Spleen (tissue), 11 donors: Measurements from ENCODE around the gene GBE1. TPM values are rescaled to one million over a fixed set of nuclear protein-coding genes. Genes with fewer than 3 reads are reported as not detected.
A peak's percentile ranks its signal among the peaks of the same experiment; 100 is the strongest.

Experiments used
- DNase-seq: peaks from one replicate; pipeline ENCODE4 v3.0.0-alpha.2; 2020
- H3K27ac ChIP-seq, 8 donors: fragments of 200-600 bp; sonication (generic) in 7 of 8; 1 replicate in 4 of 8; 2 replicates in 4 of 8; pipeline versions ENCODE4 v1.5.0 to v1.8.0; 2016 to 2021; ENCODE audit warnings: inconsistent platforms in 4 of 8, mild to moderate bottlenecking in 4 of 8, moderate library complexity in 1 of 8
- H3K27me3 ChIP-seq, 7 donors: fragments of 200-600 bp; sonication (generic) in 6 of 7; replicated peaks in 1 of 7; 1 replicate in 4 of 7; 2 replicates in 3 of 7; pipeline versions ENCODE4 v1.5.0 to v1.8.0; 2016 to 2021; ENCODE audit warnings: inconsistent platforms in 3 of 7, mild to moderate bottlenecking in 1 of 7
- H3K36me3 ChIP-seq, 6 donors: fragments of 200-600 bp; sonication (generic) in 5 of 6; 1 replicate in 4 of 6; 2 replicates in 2 of 6; pipeline versions ENCODE4 v1.5.0 to v1.8.0; 2016 to 2021; ENCODE audit warnings: inconsistent platforms in 2 of 6
- H3K4me1 ChIP-seq, 6 donors: fragments of 200-600 bp; sonication (generic) in 5 of 6; 1 replicate in 3 of 6; 2 replicates in 3 of 6; pipeline versions ENCODE4 v1.5.0 to v1.8.0; 2016 to 2021; ENCODE audit warnings: inconsistent platforms in 3 of 6
- H3K4me3 ChIP-seq, 8 donors: fragments of 200-600 bp; sonication (generic) in 7 of 8; 1 replicate in 4 of 8; 2 replicates in 4 of 8; pipeline versions ENCODE4 v1.5.0 to v1.8.0; 2016 to 2021; ENCODE audit warnings: inconsistent platforms in 4 of 8, mild to moderate bottlenecking in 4 of 8, moderate library complexity in 2 of 8
- H3K9me3 ChIP-seq, 8 donors: fragments of 200-600 bp; sonication (generic) in 7 of 8; 1 replicate in 4 of 8; 2 replicates in 4 of 8; pipeline versions ENCODE4 v1.5.0 to v1.8.0; 2016 to 2021; ENCODE audit warnings: inconsistent platforms in 4 of 8
- CTCF ChIP-seq, 11 experiments: fragments of 200-600 bp in 7 of 11; fragments of 450-650 bp in 4 of 11; sonication (generic) in 4 of 11; IDR thresholded peaks in 8 of 11; conservative IDR thresholded peaks in 3 of 11; 1 replicate in 7 of 11; 2 replicates in 4 of 11; pipeline versions ENCODE4 v1.4.0 to v1.8.0; 2016 to 2021; ENCODE audit warnings: antibody characterized with exemption in 11 of 11, inconsistent platforms in 4 of 11, mild to moderate bottlenecking in 1 of 11
- POLR2A ChIP-seq, 3 donors: fragments of 450-650 bp; IDR thresholded peaks; one replicate each; pipeline ENCODE4 v1.5.1; 2017; ENCODE audit warnings: antibody characterized with exemption in 3 of 3, mild to moderate bottlenecking in 1 of 3
- POLR2AphosphoS5 ChIP-seq, 3 donors: sonication (generic); formaldehyde crosslinking; IDR thresholded peaks; one replicate each; pipeline ENCODE4 v1.5.1; 2017; ENCODE audit warnings: antibody characterized with exemption in 3 of 3
- WGBS, 5 donors: extraction: QIAGEN DNeasy Blood & Tissue Kit in 3 of 5; methylation state at CpG; one replicate each; pipeline versions ENCODE4 v1.1.5 to v1.1.7; 2013 to 2018; 5-methylcytosine and 5-hydroxymethylcytosine counted together
- intact Hi-C: fragments of 100-400 bp; cut with DNase I; formaldehyde crosslinking; loops from one replicate; pipeline ENCODE4 v1.15.0; 2023; ENCODE audit warnings: low total_unique reads
- polyA plus RNA-seq, 3 donors: library from polyadenylated mRNA; stranded (reverse); fragments of 200-250 nt; gene quantifications; one replicate each; pipeline ENCODE4 v1.2.1, GENCODE V29; 2013
- total RNA-seq, 7 donors: library from RNA; depleted of rRNA in 3 of 7; stranded (reverse); fragments of >200 nt in 3 of 7; fragmentation: NEBNext Ultra II Directional in 4 of 7; extraction: Animal tissue kit (Norgen Biotek cat#: 25700) in 4 of 7; gene quantifications; one replicate each; pipeline versions ENCODE4 v1.1.0 to v1.2.1, GENCODE V29; 2016 to 2021
- donor health status: healthy with polysubstance abuse.
- donor health status: DM: no; HTN: no; CAD: no; lungs with moderate emphysema.
- donor health status: DM: no; HTN: no; CAD: no.
- donor health status: Bipolar disorder and iron deficiency.
- donor health status: healthy.
- donor health status: DM: no; HTN: no; CAD: no.
- donor health status: DM: yes; HTN: yes; CAD: no.

The GBE1 gene
- total and polyA plus RNA-seq, 10 donors, result 5.0 to 34.3 (median 21.5) TPM

DNA sequence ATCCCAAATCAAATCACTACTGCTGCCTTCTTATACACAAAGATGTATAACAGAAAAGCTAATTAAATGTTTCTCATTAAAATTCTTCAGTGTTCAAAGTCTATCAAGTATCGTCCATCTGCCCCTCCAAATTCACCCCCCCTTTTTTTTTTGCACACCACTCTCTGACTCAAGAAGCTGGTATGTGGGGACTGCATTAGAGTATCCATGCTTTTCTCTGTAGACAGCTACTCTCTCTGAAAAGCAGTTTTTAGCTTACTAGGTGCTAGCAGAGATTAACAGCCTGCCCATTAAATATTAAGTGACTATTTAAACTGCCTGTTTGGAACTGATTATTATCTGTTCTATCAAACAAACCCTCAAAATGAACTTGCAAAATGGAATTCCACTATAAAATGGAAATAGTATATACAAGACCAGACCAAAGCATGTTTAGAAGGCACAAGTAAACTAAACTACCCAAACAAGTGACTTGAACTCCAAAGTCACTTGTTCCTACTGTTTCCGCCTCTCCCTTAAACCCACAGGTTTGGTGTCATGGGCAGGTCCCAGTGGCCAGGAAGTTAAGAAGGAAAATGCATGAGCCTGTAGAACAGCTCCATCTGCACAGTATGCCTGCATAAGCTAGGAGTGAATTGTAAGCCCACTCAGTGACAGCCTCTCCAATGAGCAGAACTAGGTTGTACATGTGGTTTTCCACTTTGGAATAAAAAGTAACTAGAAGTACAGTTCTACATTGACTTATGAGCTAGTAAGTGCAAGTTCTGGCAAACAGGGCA lies 32.5 kb downstream of the GBE1 start:
- H3K36me3 ChIP-seq, result no peaks in the 10 kb centered on the region
- H3K9me3 ChIP-seq, result no peaks in the 10 kb centered on the region
- TF ChIP-seq CTCF (IDR thresholded peaks at IDR 0.05 in 8 of 11, conservative IDR thresholded peaks at IDR 0.05 in 3 of 11), result no peak
- no peak for TF ChIP-seq POLR2AphosphoS5 (IDR thresholded peaks at IDR 0.05)
- no peak for TF ChIP-seq POLR2A (IDR thresholded peaks at IDR 0.05)
- no peak for DNase-seq
- peaks cover 0 to 6% (median 0%) of the 10 kb centered on the region in 6 donors for H3K4me1 ChIP-seq
- intact Hi-C loops, result no loop called here
- WGBS, 5 donors, result 88 to 97% (median 92%) methylated on average over 2 of the region's 2 CpGs
- no peak overlapping the region for H3K27ac ChIP-seq
- H3K27me3 ChIP-seq, result no peaks in the 10 kb centered on the region
- H3K4me3 ChIP-seq, result no peak overlapping the region

GRCh38 chr3:81726735-81727134 lies 34.7 kb downstream of the GBE1 start:
- no peak overlapping the region for H3K27ac ChIP-seq

DNA sequence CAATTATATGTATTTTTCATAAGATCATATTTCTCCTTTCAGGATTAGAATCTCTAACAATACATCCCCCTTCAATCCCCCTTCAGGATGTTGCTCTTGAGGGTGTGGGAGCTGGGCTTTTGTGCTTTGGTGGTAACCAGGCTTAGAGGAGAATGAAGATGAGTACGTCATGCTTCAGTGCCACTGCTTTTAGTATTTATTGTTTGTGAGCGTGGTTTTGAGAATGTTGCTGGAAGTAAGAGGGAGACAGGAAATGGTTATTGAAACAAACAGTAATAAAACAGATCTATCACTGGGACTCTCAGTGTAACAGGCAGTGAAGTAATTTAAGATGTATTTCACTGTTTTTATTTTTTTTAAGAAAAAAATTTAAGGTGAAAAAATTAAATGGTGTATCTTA lies 35.3 kb downstream of the GBE1 start:
- no peak for TF ChIP-seq POLR2AphosphoS5 (IDR thresholded peaks at IDR 0.05)
- no peak for TF ChIP-seq CTCF (IDR thresholded peaks at IDR 0.05 in 8 of 11, conservative IDR thresholded peaks at IDR 0.05 in 3 of 11)
- TF ChIP-seq POLR2A (IDR thresholded peaks at IDR 0.05), result no peak
- no peak for DNase-seq
- intact Hi-C loops, result no loop called here
- Histone ChIP-seq H3K36me3 (no peaks in the 10 kb centered on the region), H3K27me3 (no peaks in the 10 kb centered on the region), H3K4me1 (peaks cover 0 to 13% (median 0%) of the 10 kb centered on the region in 6 donors), H3K9me3 (no peaks in the 10 kb centered on the region), H3K4me3 (no peak overlapping the region), H3K27ac (no peak overlapping the region)
- 51 to 69% (median 58%) methylated on average over 2 of the region's 2 CpGs for WGBS, 5 donors

More at GRCh38 chr3:81726735-81727134, 34.7 kb downstream of the GBE1 start:
- DNase-seq, result peak; percentile 49
- no peaks in the 10 kb centered on the region for H3K36me3 ChIP-seq
- no peaks in the 10 kb centered on the region for H3K9me3 ChIP-seq
- 91 to 98% (median 95%) methylated on average over 6 of the region's 6 CpGs for WGBS, 5 donors
- intact Hi-C loops, result no loop called here
- H3K4me1 ChIP-seq, result peaks cover 0 to 13% (median 0%) of the 10 kb centered on the region in 6 donors
- TF ChIP-seq POLR2A (IDR thresholded peaks at IDR 0.05) (no peak), POLR2AphosphoS5 (IDR thresholded peaks at IDR 0.05) (no peak), CTCF (IDR thresholded peaks at IDR 0.05 in 8 of 11, conservative IDR thresholded peaks at IDR 0.05 in 3 of 11) (no peak)
- no peak overlapping the region for H3K4me3 ChIP-seq
- H3K27me3 ChIP-seq, result no peaks in the 10 kb centered on the region

- Histone ChIP-seq H3K36me3 (no peaks in the 10 kb centered on the region), H3K4me3 (no peak overlapping the region), H3K27ac (no peak overlapping the region), H3K4me1 (peaks cover 0 to 13% (median 0%) of the 10 kb centered on the region in 6 donors), H3K27me3 (no peaks in the 10 kb centered on the region), H3K9me3 (no peaks in the 10 kb centered on the region)
- intact Hi-C loops, result no loop called here
- TF ChIP-seq POLR2A (IDR thresholded peaks at IDR 0.05), result no peak
- TF ChIP-seq POLR2AphosphoS5 (IDR thresholded peaks at IDR 0.05), result no peak
- TF ChIP-seq CTCF (IDR thresholded peaks at IDR 0.05 in 8 of 11, conservative IDR thresholded peaks at IDR 0.05 in 3 of 11), result no peak
- DNase-seq, result no peak
- 69 to 82% (median 78%) methylated on average over 4 of the region's 4 CpGs for WGBS, 5 donors
These were observed 37.6 kb downstream of the GBE1 start for GRCh38 chr3:81723732-81724313.
